ENCODE measurements around the gene BLOC1S3.
A peak's percentile ranks its signal among the peaks of the same experiment; 100 is the strongest.

DNA sequence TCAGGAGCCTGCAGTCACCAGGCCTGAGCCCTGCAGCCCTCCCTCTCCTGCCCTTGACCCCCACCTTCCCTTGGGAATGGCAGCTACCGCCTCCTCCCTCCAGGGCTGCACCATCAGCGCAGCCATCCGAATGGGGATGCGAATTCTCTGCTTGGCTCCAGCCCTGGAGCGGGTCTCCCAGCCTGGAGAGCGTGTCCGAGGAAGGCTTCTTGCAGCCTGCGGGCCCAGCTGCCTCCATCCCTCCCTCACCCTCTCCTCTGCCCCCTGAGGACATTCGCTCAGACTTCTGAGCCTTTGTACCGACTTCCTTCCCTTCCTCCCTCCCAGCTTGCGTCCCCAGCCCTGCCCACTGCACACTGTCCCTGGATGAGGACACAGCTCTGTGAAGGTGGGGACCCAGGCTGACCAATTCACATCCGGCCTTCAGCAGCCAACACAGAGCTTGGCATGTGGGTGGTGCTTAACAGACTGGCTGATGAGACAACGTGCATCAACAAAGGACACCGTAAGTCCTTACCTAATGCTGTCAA lies 11.8 kb upstream of the BLOC1S3 start:
- TF ChIP-seq, protein P1, sequence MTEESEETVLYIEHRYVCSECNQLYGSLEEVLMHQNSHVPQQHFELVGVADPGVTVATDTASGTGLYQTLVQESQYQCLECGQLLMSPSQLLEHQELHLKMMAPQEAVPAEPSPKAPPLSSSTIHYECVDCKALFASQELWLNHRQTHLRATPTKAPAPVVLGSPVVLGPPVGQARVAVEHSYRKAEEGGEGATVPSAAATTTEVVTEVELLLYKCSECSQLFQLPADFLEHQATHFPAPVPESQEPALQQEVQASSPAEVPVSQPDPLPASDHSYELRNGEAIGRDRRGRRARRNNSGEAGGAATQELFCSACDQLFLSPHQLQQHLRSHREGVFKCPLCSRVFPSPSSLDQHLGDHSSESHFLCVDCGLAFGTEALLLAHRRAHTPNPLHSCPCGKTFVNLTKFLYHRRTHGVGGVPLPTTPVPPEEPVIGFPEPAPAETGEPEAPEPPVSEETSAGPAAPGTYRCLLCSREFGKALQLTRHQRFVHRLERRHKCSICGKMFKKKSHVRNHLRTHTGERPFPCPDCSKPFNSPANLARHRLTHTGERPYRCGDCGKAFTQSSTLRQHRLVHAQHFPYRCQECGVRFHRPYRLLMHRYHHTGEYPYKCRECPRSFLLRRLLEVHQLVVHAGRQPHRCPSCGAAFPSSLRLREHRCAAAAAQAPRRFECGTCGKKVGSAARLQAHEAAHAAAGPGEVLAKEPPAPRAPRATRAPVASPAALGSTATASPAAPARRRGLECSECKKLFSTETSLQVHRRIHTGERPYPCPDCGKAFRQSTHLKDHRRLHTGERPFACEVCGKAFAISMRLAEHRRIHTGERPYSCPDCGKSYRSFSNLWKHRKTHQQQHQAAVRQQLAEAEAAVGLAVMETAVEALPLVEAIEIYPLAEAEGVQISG (CRISPR knock-in tag; IDR thresholded peaks at IDR 0.05), result no peak
- TF ChIP-seq, protein P2, sequence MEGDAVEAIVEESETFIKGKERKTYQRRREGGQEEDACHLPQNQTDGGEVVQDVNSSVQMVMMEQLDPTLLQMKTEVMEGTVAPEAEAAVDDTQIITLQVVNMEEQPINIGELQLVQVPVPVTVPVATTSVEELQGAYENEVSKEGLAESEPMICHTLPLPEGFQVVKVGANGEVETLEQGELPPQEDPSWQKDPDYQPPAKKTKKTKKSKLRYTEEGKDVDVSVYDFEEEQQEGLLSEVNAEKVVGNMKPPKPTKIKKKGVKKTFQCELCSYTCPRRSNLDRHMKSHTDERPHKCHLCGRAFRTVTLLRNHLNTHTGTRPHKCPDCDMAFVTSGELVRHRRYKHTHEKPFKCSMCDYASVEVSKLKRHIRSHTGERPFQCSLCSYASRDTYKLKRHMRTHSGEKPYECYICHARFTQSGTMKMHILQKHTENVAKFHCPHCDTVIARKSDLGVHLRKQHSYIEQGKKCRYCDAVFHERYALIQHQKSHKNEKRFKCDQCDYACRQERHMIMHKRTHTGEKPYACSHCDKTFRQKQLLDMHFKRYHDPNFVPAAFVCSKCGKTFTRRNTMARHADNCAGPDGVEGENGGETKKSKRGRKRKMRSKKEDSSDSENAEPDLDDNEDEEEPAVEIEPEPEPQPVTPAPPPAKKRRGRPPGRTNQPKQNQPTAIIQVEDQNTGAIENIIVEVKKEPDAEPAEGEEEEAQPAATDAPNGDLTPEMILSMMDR (CRISPR knock-in tag; IDR thresholded peaks at IDR 0.05), result 0 out of 2 replicates have a peak, but pooled peaks have one; percentile 6
- TF ChIP-seq EZH2 (conservative IDR thresholded peaks at IDR 0.05; ENCODE audit: low read depth, low read length) (no peak), CREB1 (IDR thresholded peaks at IDR 0.05) (no peak), CREB1 (CRISPR knock-in tag; IDR thresholded peaks at IDR 0.05) (no peak), SP1 (IDR thresholded peaks at IDR 0.05) (no peak), SP1 (CRISPR knock-in tag; IDR thresholded peaks at IDR 0.05) (no peak), YY1 (IDR thresholded peaks at IDR 0.05; ENCODE audit: insufficient read depth, insufficient replicate concordance, low read depth, low read length) (no peak), NFE2L1 (CRISPR knock-in tag; IDR thresholded peaks at IDR 0.05; ENCODE audit: borderline replicate concordance) (no peak), ETV6 (CRISPR knock-in tag; conservative IDR thresholded peaks at IDR 0.05) (no peak)
- TF ChIP-seq, protein P3, sequence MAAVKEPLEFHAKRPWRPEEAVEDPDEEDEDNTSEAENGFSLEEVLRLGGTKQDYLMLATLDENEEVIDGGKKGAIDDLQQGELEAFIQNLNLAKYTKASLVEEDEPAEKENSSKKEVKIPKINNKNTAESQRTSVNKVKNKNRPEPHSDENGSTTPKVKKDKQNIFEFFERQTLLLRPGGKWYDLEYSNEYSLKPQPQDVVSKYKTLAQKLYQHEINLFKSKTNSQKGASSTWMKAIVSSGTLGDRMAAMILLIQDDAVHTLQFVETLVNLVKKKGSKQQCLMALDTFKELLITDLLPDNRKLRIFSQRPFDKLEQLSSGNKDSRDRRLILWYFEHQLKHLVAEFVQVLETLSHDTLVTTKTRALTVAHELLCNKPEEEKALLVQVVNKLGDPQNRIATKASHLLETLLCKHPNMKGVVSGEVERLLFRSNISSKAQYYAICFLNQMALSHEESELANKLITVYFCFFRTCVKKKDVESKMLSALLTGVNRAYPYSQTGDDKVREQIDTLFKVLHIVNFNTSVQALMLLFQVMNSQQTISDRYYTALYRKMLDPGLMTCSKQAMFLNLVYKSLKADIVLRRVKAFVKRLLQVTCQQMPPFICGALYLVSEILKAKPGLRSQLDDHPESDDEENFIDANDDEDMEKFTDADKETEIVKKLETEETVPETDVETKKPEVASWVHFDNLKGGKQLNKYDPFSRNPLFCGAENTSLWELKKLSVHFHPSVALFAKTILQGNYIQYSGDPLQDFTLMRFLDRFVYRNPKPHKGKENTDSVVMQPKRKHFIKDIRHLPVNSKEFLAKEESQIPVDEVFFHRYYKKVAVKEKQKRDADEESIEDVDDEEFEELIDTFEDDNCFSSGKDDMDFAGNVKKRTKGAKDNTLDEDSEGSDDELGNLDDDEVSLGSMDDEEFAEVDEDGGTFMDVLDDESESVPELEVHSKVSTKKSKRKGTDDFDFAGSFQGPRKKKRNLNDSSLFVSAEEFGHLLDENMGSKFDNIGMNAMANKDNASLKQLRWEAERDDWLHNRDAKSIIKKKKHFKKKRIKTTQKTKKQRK (IDR thresholded peaks at IDR 0.05; ENCODE audit: low read length), result no peak

Measured in HepG2 (cell line).